ENCODE data around the gene KDM5A.

The KDM5A gene

DNA sequence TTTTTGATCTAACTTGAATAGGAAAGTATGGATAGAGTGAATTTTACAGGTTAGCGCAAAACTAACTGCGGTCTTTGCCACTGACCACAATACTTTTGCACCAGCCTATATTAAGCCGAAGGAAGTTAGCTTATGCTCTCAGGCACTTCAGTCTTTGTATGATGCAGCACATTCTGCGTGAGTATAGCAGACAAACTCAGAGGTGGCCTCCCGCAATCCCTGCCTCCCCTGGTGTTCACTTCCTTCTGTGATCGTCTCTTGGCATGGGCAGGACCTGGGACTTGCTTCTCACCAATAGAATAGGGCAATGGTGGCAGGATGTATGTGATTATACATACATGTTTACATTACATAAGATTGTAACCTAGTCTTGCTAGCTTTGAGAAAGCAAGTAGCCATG lies 116.2 kb downstream of the KDM5A start:
- DNase-seq (ENCODE audit: low spot score), result no peak

DNA sequence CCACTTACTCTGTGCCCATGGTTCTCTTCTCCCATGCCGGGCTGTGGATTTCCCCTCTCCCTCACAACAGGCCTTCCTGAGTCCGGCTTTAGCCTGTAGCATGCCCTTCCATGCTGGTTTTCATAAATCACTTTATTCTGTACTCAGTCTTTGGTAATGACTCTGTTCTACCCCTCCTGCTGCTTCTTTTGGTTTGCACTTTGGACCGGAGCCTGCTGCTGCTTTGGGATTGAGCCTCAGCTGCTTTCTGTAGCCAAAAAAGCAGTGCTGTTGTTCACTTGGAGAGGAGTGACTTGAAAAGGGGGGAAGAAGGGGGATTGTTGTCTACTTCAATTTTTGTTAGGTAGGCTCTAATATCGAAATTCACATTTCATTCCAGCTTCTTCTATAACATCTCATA lies 118.0 kb downstream of the KDM5A start:
- DNase-seq (ENCODE audit: low spot score), result no peak

DNA sequence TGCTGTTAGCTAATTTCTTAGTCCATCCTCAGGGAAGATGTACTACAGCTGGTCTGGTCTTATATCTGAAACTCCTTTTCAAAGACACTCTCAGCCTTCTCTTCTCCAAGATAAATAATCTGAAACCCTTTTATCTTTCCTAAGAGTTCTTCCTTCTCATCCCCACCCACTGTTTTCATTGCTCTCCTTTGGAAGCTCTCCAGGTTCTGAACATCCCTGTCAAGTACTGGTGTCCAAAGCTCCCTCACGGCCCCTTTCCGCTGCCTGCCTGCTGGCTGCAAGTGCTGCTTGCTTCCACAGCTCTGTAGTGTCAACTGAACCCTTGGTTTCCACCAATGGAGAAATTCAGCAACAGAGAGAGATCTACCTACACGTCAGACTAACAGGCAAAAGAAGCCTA lies 119.9 kb downstream of the KDM5A start:
- no peak for DNase-seq (ENCODE audit: low spot score)

DNA sequence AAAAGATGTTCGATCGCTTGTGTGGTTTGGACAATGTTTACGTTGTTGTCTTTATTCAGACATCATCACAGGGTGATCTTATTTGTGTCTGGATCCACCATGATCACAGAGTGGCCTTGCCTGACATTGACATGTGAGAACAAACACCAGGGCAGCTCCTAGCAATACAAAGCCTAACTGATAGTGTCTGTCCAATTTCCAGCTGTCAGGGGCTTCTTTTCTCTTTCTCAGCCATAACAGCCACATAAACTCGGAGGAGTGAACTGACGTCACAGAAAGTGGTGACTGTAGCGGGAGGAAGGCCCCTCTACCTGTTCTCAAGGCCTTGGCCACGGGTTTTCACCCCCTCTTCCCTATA lies 120.7 kb downstream of the KDM5A start:
- DNase-seq (ENCODE audit: low spot score), result no peak

DNA sequence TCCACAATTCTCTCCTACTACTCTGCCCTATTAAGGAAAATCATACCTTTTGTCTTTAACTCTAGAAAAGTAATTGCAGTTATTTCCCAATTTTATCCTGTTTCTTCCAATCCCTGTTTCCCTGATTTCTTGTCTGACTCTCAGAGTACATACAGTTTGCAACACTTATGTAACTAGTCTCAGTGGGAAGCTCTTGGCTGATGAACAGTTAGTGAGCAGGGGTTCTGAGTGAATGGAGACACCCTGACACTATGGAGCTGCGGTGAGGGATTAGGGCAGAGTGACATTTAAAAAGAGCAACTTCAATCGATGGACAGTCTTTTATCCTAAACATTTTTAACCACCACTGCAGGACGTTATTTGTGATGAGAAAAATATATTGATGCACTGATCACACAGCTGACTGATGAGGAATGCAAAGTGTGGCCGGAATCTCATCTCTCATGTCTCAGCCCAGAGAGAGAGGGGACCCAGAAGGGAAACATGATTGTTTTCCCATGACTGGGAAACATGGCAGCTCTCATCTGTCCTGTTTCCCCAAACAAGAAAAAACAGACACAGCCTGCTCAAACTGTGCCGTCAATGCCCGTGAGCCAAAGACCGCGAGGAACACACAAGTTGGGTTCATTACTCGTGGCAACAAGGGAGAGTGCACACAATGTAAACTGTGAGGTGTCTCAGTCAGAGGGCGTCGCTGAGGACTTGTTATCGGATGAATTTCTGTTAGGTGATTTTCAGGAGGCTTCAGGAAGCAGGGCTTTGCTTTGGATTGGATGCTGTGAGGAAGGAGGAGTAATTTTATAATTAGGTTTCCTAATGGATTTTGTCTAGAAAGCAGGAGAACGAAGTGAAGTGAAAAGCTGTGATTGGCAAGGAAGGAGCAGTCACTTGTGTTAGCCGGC lies 121.3 kb downstream of the KDM5A start:
- DNase-seq (ENCODE audit: low spot score), result no peak

DNA sequence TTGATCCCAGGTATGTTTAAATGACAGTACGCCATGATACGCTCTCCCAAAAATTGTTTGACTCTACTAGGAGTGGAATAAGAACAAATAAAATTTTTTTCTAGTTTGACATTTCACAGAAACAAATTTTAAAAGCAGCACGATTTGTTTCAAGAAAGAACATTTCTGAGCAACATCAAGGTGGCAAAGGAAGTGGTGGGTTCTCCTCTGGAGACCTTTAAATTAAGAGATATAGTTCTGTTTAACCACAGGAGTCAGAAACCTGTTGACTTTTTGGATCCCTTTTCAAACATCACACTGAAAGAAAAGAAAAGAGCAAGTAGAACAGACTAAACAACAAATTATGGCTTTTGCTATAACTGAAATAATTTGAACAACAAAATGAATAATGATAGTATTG lies 124.0 kb downstream of the KDM5A start:
- DNase-seq (ENCODE audit: low spot score), result no peak

DNA sequence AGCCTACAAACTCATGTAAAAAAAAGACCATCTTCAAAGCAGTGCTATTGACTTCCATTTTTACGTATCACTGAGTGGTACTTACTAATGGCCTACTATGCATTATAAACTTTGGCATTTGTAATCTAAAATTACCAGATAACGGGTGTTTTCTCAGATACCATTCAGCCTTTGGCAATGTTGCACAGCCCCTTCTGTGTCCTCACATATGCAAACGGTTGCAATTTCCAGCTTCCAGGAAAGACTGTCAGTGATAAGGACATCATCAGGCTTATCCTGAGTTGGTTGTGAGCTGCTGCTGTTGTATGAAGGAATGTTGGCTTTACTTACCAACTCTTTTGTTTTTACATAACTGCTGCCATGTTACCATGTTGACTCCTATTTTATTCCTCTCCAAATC lies 124.9 kb downstream of the KDM5A start:
- no peak for DNase-seq (ENCODE audit: low spot score)

DNA sequence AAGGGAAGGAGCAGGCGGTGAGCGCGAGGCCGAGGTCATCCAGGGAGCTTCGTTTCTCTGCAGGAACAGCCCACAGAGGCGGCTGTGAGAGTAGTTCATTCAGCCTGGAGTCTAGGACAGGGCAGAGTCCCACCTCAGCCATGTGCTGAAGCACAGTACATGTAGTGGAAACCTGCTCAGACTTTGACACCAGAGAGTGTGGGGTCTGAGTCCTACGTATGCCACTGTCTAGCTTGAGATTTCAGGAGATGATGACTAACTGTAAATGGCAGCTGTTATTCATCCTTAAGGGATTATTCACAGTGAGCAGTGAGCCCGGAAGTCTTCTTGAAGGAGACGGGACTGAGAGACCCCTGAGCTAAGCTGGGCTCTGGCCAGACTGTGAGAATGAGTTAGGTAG lies 125.5 kb downstream of the KDM5A start:
- no peak for DNase-seq (ENCODE audit: low spot score)

DNA sequence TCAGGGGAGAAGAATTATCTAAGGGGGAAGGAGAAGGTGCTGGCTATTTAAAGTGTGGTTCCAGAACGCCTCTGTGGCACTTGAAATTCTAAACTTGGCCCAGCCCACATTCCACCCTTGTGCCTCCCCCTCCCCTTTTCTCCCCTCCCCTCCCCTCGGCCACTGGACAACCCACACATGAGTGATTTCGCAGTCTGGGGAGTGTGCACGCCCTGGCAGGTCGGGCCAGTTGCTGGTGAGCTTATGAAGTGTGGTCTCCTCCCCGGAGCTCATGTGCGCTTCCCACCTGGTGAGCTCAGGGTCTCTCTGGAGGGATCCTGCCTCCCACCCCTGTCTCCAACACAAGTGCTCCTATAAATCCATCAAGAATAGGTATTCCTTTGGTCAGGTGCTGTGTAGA lies 126.3 kb downstream of the KDM5A start, which contains the start of gene SLC6A13:
Gene SLC6A13 (minus strand): TSS at position 20 of the 400 bp plus-strand sequence. CDS start 2,784 bp downstream, outside the sequence.
- DNase-seq (ENCODE audit: low spot score), result no peak

DNA sequence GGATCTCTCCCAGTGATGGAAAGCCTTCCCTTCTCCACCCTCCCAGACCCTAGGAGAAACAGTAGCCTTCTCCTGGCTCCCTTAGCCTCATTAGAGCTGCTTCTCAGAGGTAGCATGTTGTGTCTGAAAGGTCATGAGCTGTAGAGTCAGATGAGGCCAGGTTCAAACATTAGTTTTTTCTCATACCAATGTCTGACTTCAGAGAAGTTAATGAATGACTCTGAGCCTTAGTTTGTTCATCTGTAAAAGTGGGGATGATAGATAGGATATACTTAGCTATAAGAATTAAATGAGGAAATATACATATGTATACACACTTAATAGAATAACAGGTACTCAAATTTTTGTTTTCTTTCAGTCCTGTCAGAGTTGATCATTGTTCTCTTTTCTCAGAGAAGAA lies 127.0 kb downstream of the KDM5A start:
- DNase-seq (ENCODE audit: low spot score), result no peak

DNA sequence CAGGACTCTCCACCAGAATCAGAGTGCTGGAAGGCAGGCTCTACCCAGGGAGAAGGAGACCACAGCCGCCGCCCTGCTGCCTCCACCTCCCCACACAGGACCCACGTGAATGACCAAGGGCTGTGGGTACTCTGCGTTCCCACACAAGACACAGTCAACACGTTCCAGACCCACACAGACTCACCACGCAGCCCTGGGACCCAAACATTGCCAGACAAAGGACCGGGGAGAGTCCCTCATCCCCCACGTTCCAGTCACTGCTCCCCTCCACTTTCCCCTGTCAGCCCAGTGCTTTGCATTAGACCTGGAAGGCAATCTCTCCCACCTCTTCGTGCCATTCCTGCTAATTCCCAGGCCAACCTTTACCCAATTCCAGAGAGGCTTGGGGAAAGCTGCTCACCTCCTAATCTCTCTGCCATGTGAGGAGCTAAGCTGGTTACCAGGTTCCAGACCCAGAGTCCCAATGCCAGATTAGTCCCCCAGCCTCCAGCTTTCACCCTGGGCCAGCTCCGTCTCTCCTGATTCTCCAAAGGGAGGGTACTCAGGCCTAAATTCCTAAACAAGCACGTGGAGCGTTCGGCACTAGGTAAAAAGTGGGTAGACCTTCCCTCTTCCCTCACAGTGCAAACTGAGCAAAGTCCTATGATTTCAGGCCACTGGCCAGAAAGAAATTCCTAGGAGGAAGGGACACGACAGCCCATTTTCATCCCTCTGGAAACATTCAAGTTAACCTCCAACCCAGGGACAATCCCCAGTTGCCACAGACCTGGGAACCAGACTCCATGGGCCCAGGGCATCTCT lies 131.4 kb downstream of the KDM5A start:
- no peak for DNase-seq (ENCODE audit: low spot score)

DNA sequence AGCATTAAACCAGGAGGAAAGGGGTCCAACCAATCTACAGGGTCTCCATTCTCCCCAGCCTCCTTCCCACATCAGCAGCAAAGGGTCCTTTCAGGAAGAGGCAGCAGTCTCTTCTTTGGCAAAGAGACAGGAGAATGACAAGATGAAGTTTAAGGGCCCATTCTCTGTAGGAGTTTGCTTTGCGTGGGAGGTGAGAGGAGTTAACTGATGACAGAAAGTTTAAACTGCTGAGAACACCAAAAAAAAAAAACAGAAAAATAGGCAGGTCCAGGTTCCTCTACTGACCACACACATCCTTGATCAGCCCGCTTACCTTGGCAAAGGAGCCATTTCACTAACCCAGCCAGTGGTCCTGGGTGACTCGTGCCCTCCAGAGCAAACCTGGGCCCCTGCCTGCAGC lies 132.2 kb downstream of the KDM5A start:
- DNase-seq (ENCODE audit: low spot score), result no peak

DNA sequence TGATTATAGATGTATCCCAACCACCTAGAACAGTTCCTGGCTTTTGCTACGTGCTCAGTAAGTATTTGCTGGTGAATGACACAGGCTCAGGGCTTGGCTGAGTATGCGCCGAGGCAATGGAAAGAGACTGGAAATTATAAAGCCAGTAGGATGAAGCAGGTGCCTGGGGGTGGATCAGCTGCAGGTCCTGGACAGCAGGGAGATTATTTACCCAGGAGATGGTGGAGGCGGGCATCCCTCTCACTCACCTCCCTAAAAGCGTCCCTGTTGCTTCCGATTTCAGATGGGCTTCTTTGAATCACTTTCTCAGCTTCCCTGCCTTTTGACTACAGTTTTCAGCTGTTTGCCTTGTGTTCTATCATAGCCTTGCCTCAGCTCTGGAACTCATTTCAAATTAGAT lies 132.9 kb downstream of the KDM5A start:
- no peak for DNase-seq (ENCODE audit: low spot score)

DNA sequence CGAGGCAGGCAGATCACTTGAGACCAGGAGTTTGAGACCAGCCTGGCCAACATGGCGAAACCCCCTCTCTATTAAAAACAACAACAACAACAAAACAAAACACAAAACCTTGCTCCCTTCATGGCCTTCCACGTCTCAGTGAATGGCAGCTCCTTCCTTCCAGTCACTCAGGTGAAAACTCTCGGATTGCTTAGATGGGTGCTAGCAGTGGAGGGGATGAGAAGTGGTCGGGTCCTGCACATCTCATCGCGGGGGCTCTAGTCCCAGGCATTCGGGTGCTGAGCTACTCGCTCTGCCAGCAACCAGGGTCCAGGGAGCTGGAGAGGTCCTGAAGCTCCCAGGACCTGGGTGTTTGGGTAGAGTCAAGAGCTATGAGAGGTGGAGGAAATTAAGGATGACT lies 134.2 kb downstream of the KDM5A start:
- no peak for DNase-seq (ENCODE audit: low spot score)

DNA sequence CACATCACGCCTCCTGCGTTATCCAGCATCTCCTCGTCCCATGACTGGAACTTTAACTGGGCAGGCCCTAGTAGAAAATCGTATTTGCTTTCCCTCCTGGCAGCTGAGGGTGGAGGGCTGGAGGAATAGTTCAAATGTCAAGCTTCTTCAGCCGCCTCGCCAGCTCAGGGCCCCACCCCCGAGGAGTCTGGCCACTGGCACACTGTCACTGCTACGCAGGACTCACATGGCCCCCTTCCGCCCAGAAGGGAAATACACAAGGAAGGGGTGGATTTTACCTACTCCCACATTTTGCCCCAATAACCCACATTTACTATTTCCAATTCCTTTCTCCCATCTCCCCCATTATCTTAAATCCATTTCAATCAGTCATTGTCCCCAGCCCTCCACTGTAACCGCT lies 135.1 kb downstream of the KDM5A start:
- DNase-seq (ENCODE audit: low spot score), result no peak

DNA sequence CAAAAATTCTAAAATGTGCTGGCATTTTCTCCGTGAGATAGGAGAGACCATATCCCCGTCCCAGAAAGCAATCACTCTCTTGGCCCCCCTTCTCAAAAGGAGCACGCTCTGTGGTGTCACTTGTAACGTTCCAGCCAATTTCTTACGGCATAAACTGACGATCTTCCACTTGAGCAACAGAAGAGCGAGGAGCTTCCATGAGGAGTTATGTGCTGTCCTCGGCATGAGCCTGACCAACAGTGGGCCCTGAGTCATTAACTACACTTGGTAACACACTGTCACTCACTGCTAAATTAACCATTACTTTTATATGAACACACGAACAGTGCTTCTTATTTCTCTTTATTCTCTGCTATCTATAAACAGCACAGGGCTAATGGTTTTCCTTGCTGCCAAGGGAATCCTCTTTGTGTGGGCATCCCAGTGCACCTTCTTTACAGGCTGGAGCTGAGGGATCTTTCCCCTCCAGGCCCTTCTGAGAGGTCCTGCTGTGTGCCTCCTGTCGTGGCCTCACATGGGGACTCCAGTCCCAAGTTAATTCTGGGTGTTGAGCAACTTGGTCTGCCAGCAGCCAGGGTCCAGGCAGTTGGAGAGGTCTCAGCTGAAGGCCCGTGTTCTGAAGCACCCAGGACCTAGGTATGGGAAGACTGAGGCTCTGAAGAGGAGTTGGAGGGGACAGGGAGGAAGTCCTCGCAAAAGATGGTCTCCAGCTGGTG lies 135.8 kb downstream of the KDM5A start:
- DNase-seq (ENCODE audit: low spot score), result no peak

DNA sequence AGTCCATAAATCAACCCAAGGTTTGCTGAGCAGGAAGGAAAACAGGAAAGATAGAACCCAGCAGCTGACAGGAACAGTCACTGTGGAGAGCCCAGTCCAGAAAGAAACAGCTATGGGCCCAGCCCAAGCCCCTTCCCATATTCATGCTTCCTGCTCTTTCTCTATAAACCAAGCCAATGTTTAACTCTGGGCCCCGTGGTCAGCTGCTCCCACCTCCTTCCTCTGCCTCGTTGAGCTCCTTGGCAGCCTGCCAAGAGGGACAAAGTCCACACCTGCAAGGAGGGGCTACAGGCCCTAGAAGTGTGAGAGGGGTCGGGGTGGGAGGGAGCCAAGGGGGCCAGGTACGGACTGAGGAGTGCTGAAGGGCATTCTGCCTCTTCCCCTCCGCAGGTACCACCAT lies 136.5 kb downstream of the KDM5A start:
- DNase-seq (ENCODE audit: low spot score), result no peak

DNA sequence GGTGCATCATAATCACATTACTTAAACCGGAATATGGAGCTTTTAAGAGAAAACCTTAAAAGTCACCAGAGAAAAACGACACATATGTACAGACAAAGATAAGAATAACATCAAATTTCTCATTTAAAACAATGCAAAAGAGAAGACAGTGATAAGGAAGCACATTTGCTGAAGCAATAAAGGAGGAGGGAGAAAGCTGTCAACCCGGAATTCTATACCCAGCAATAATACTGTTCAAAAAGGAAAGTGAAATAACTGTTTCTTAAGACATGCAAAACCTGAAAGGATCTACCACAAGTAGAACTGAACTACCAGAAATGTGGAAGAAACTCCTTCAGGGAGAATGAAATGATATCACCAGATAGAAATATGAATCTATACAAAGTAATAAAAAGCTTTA lies 141.8 kb downstream of the KDM5A start:
- DNase-seq (ENCODE audit: low spot score), result no peak

DNA sequence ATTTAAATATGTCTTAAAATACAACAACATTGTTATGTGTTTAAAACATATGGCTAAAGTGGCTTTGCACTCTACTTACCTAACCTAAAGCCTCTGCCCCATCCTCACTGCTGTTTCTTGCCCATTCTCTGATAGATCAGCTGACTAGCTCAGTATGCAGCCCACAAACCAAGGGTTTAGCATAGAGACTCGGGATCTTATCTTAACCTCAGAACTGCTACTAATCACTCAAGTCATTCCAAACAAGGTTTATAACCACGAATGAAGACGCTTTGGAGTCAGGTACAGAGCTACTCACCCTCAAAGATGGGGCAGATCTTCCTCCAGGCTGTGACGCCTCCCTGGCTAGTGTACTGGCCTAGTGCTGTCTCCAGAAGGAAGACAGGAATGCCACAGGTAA lies 145.7 kb downstream of the KDM5A start:
- no peak for DNase-seq (ENCODE audit: low spot score)

DNA sequence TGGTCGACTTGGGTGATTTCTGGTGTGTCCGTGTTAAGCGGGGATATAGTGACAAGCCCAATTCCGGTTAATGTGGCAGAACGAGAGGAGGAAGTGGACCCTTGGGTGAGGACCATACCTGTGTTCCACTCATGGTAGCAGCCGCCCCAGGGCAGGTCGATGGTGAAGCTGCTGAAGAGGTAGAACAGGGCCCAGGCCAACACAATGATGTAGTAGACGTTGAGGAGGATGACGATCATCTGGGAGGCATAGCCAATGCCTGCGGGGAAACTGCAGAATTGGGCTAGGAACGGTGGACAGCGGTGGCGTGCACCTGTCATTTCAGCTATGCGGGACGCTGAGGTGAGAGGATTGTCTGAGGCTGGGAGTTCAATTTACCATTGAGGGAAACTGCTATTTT lies 146.6 kb downstream of the KDM5A start:
- DNase-seq (ENCODE audit: low spot score), result no peak

DNA sequence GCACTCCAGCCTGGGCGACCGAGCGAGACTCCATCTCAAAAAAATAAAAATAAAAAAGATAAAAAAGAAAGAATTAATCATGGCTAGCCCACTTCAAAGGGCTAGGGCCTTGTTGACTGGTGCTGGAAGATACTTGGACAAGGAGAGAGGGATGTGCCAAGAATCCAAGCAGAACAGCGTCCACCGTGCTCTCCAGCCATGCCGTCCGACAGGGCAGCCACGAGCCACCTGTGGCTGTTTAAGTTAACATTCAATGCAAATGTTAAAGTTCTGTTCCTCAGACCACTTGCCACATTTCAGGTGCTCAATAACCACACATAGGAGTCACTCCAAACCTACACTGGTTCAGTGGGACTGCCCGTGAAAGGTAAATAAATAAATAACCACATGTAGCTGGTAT lies 147.9 kb downstream of the KDM5A start:
- DNase-seq (ENCODE audit: low spot score), result no peak

DNA sequence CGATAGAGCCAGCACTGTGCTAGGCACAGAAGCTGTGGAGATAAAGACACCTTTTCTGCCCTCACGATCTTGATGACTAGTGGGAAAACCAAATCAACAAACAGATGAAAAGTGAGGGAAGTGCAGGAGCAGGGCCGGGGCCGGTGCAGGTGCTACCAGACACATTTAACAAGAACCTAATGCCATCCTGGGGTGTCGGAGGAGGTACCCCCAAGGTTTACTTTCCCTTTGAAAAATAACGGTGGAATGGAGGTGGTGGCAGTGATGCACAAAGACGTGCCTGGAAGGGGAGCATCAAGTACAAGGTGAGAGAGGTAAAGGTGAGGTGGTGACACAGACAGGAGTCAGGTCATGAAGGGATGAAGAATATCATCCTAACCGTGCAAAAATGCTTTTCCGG lies 148.6 kb downstream of the KDM5A start:
- no peak for DNase-seq (ENCODE audit: low spot score)
